HG02981 (cell line): ENCODE results near the gene HSPA2.
"Not testable (repeated sequence)": the region's sequence is repeated elsewhere in the genome, so short reads cannot be mapped to it uniquely, and the experiment has no call there.

ENCODE experiments used
- ATAC-seq: cut with Tn5 transposase; IDR thresholded peaks from one replicate; pipeline ENCODE4 v1.9.1; 2021; ENCODE audit warnings: mild to moderate bottlenecking, moderate library complexity; ENCODE audit not compliant: unreplicated experiment

HSPA2 gene

DNA sequence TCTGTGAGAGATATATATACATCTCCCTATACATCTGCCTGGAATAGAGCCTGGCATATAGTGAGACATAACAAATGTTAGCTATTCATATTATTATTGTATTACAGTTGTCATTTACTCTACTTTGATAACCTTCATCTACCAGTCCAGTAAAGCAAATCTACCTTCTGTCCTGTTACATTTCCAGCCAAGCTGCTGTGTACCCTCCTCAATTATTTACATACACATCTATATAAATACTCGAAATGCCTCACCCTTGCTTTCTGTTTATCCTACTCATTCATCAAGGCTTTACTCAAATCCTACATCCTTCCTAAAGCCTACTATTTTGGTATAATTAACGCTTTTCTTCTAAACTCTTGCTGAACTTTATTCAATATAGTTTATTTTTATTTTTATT lies 27.3 kb upstream of the HSPA2 start:
- ATAC-seq: no peak

DNA sequence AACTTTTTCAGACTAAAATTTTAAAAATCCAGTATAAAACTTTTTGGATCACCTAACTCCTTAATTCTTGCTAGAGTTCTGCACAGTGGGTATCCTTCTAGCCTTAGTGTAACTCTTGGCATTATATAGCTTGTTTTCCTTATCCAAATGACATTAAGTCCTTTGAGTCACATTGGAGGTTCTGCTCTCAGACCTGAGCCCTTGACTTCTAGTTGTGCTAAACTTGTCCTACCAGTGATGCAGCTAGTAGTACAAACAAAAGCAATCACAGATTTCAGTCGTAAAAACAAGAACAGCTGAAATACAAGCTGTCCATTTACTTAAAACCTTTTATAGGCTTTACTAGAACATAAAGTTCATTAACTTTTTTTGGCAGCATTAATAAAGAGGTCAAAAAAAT lies 25.5 kb upstream of the HSPA2 start:
- ATAC-seq: no peak

DNA sequence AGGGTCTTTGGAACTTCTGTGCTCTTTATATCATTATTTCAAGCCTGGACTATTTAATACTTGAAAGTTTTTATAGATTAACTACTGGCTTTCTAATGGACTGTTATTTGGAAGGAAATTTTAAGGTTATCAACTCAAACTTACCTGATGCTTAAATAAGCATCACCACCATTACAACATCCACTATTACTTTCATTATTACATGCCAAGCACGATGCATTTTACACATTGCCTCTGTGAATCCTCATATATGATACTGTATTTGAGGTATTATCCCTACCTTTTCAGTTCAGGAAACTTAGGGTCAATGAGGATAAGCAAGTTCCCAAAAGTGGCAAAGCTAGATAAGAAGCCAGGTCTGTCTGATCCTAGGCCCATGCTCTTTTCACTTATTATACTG lies 23.6 kb upstream of the HSPA2 start:
- no peak for ATAC-seq

GRCh38 chr14:64517667-64518066 lies 22.9 kb upstream of the HSPA2 start:
- not testable (repeated sequence) for ATAC-seq

GRCh38 chr14:64518229-64518628 lies 22.3 kb upstream of the HSPA2 start:
- ATAC-seq: no peak

DNA sequence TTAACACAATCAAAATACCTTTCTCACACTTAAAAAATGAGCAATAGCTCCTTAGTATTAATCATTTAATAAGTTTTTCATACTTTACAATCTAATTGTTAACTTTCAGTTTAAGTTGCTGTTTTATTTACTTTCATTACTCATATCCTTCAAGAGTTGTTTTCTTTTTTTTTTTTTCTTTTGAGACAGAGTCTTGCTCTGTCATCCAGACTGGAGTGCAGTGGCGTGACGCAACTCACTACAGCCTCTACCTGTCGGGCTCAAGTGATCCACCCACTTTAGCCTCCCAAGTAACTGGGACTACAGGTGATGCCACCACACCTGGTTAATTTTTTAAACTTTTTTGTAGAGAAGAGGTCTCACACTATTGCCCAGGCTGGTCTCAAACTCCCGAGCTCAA lies 19.8 kb upstream of the HSPA2 start:
- no peak for ATAC-seq

- ATAC-seq: no peak
These were observed 17.8 kb upstream of the HSPA2 start for GRCh38 chr14:64522591-64523355.

GRCh38 chr14:64525354-64525753 lies 15.2 kb upstream of the HSPA2 start:
- no peak for ATAC-seq

- no peak for ATAC-seq
These were observed 9.0 kb upstream of the HSPA2 start for GRCh38 chr14:64531567-64531966.

- ATAC-seq: no peak
These were observed 3.9 kb upstream of the HSPA2 start for GRCh38 chr14:64536488-64537245.

DNA sequence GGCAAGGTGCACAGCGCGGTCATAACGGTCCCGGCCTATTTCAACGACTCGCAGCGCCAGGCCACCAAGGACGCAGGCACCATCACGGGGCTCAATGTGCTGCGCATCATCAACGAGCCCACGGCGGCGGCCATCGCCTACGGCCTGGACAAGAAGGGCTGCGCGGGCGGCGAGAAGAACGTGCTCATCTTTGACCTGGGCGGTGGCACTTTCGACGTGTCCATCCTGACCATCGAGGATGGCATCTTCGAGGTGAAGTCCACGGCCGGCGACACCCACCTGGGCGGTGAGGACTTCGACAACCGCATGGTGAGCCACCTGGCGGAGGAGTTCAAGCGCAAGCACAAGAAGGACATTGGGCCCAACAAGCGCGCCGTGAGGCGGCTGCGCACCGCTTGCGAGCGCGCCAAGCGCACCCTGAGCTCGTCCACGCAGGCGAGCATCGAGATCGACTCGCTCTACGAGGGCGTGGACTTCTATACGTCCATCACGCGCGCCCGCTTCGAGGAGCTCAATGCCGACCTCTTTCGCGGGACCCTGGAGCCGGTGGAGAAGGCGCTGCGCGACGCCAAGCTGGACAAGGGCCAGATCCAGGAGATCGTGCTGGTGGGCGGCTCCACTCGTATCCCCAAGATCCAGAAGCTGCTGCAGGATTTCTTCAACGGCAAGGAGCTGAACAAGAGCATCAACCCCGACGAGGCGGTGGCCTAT lies 875 bp downstream of the HSPA2 start:
- no peak for ATAC-seq

DNA sequence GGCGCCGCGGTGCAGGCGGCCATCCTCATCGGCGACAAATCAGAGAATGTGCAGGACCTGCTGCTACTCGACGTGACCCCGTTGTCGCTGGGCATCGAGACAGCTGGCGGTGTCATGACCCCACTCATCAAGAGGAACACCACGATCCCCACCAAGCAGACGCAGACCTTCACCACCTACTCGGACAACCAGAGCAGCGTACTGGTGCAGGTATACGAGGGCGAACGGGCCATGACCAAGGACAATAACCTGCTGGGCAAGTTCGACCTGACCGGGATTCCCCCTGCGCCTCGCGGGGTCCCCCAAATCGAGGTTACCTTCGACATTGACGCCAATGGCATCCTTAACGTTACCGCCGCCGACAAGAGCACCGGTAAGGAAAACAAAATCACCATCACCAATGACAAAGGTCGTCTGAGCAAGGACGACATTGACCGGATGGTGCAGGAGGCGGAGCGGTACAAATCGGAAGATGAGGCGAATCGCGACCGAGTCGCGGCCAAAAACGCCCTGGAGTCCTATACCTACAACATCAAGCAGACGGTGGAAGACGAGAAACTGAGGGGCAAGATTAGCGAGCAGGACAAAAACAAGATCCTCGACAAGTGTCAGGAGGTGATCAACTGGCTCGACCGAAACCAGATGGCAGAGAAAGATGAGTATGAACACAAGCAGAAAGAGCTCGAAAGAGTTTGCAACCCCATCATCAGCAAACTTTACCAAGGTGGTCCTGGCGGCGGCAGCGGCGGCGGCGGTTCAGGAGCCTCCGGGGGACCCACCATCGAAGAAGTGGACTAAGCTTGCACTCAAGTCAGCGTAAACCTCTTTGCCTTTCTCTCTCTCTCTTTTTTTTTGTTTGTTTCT lies 1.7 kb downstream of the HSPA2 start:
- no peak for ATAC-seq

DNA sequence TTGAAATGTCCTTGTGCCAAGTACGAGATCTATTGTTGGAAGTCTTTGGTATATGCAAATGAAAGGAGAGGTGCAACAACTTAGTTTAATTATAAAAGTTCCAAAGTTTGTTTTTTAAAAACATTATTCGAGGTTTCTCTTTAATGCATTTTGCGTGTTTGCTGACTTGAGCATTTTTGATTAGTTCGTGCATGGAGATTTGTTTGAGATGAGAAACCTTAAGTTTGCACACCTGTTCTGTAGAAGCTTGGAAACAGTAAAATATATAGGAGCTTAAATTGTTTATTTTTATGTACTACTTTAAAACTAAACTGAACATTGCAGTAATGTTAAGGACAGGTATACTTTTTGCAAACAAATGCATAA lies 2.3 kb downstream of the HSPA2 start:
- no peak for ATAC-seq

- ATAC-seq: no peak
These were observed 4.2 kb downstream of the HSPA2 start for GRCh38 chr14:64544607-64545312.

GRCh38 chr14:64549016-64549415 lies 8.5 kb downstream of the HSPA2 start:
- no peak for ATAC-seq

DNA sequence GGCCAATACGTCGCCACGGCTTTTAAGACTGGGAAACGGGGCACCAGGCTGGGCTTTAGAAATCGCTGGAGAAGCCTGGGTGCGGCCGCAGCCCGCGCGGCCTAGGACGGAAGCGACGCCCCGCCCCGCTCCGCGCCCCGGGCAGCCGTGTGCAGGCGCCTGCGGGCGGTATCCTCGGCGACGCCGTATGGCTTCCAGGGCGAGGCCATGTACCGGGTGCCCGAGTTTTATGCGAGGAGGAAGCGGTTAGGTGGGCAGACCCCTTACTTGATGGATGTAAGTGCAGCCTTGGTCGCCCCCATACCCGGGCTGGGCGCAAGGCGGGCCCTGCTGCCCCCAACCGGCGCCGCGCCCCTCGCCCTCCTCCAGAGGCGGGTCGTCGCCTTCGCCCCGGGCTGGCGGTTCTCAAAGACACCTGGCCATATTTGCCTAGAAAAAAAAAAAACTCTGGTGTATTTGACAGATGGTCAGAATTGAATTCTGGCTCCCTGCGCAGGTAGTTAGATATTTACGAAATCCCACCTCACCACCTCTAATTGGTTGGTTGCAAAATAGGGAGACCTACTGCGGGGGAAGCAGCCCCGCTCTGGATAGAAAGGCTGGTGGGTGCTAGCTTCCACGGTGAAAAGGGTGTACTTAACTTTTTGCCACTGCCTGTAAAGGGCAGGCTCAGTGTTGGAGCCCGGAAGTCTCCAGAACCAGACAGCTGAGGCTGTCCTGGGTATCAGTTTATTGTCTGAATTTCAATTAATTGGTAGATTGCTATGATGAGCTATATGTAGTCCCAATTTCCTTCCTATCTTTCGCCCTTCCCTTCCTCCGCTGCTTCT lies 9.5 kb downstream of the HSPA2 start, which contains the start of gene PPP1R36:
Gene PPP1R36 (plus strand): TSS at position 171 of the 830 bp plus-strand sequence. CDS start 37 bp downstream, at position 208.
- no peak for ATAC-seq

DNA sequence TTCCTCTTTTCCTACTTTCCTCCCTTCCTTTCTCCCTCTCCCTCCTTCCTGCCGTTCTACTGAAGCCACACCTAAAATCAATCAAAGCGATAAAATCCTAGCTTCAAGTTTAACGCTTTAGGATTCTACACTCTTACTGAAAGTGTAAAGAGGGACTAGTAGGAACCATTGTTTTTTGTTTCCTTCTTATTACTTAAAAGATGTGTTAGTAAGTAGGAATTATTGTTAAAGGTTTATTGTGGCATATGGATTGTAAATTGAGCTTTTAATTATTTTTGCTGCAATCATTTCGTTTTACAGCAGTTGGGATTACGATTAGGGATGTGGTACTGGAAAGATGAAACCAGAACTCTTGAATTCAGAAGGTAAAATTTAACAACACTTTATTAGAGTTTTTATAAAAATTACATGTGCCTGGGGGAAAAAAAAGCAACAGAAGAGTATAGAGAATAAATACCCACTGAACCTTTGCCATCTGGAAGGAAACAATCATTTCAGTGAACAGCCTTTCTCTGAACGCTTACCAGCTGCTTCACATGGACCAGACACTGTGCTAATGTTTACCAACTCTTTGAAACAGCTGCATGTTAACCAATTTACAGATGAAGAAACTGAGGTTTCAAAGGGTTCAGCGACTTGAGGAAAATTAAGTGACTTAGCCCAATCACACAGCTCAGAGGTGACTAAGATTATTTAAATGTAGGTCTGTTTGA lies 10.2 kb downstream of the HSPA2 start:
- no peak for ATAC-seq

DNA sequence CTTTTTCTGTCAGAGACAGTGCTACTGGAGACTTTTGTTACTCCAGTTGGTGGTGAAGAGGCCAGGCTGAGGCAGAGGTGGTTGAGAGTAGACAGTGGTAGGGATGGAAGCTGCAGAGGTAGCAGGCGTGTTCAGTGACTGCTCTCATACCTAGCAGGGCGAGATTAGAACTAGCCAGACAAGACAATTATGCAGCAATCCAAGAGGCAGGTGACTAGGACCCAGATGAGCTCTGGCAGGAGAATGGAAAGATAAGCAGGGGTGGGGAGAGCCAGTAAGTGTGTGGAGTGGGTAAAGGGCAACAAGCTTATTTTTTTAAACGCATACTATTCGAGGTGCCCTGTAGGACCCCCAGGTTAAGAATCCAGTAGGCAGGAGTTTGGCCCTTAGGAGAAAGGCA lies 14.0 kb downstream of the HSPA2 start:
- no peak for ATAC-seq

- no peak for ATAC-seq
These were observed 16.0 kb downstream of the HSPA2 start for GRCh38 chr14:64556526-64556925.
